A549 (cell line): Measurements from ENCODE around the gene PDE4D.

Experiments
- CBX2 ChIP-seq: fragments of 200-600 bp; sonication (generic); IDR thresholded peaks from 2 replicates; pipeline ENCODE4 v1.6.1; 2016; ENCODE audit warnings: low read depth, mild to moderate bottlenecking, borderline replicate concordance
- CTCF ChIP-seq: fragments of >200 bp; sonication (Bioruptor Twin); formaldehyde crosslinking; IDR thresholded peaks from 3 replicates; pipeline ENCODE4 v1.5.1; 2016
- EP300 ChIP-seq, 2 experiments: fragments of >200 bp; sonication (Bioruptor Twin); formaldehyde crosslinking; IDR thresholded peaks; 2 replicates in 1 of 2; 3 replicates in 1 of 2; pipeline ENCODE4 v1.6.1; 2016 to 2017
- ESRRA ChIP-seq: fragments of 150-350 bp; IDR thresholded peaks from 2 replicates; pipeline ENCODE4 v1.6.1; 2014; ENCODE audit warnings: mild to moderate bottlenecking, low read length, borderline replicate concordance
- HOXA7 ChIP-seq: fragments of 250-450 bp; sonication (Bioruptor Pico); IDR thresholded peaks from 2 replicates; pipeline ENCODE4 v1.5.0; 2020; ENCODE audit warnings: mild to moderate bottlenecking, moderate library complexity
- KDM1A ChIP-seq: fragments of 200-600 bp; sonication (generic); IDR thresholded peaks from 2 replicates; pipeline ENCODE4 v1.6.1; 2016; ENCODE audit warnings: low read depth, mild to moderate bottlenecking
- MAX ChIP-seq: IDR thresholded peaks from 2 replicates; pipeline ENCODE4 v1.6.1; 2012
- MYC ChIP-seq: IDR thresholded peaks from 2 replicates; pipeline ENCODE4 v1.6.1; 2012; ENCODE audit warnings: mild to moderate bottlenecking, inconsistent platforms, low read length, improper control_type of control experiment, borderline replicate concordance
- PHF8 ChIP-seq: fragments of 200-600 bp; sonication (generic); IDR thresholded peaks from 2 replicates; pipeline ENCODE4 v1.6.1; 2016; ENCODE audit warnings: low read depth, mild to moderate bottlenecking, antibody characterized with exemption, moderate library complexity, borderline replicate concordance
- POLR2A ChIP-seq: IDR thresholded peaks from 2 replicates; pipeline ENCODE4 v1.6.1; 2012; ENCODE audit warnings: mild to moderate bottlenecking, low read length
- RAD21 ChIP-seq, 2 experiments: fragments of >200 bp in 1 of 2; sonication (Bioruptor Twin) in 1 of 2; formaldehyde crosslinking in 1 of 2; IDR thresholded peaks in 1 of 2; conservative IDR thresholded peaks in 1 of 2; 2 replicates in 1 of 2; 3 replicates in 1 of 2; pipeline ENCODE4 v1.6.1; 2012 to 2018; ENCODE audit warnings: inconsistent platforms in 1 of 2
- RFX5 ChIP-seq: fragments of 450-650 bp; IDR thresholded peaks from 2 replicates; pipeline ENCODE4 v1.7.1; 2014; ENCODE audit warnings: antibody characterized with exemption, mild to moderate bottlenecking, moderate library complexity
- TP53 ChIP-seq: fragments of 250-450 bp; sonication (Bioruptor Pico); IDR thresholded peaks from 2 replicates; pipeline ENCODE4 v1.5.0; 2021; ENCODE audit warnings: mild to moderate bottlenecking, moderate library complexity
- ZC3H11A ChIP-seq: fragments of 450-650 bp; IDR thresholded peaks from 2 replicates; pipeline ENCODE4 v1.6.1; 2014; ENCODE audit warnings: antibody characterized with exemption, mild to moderate bottlenecking

GRCh38 chr5:59356813-59357380 lies 536.6 kb downstream of the PDE4D start:
- TF ChIP-seq MYC (no peak), CTCF (no peak), KDM1A (no peak), PHF8 (no peak), EP300 (IDR thresholded peaks at IDR 0.05) (no peak), RFX5 (no peak), CBX2 (no peak), POLR2A (no peak), RAD21 (conservative IDR thresholded peaks at IDR 0.05 in 1 of 2, IDR thresholded peaks at IDR 0.05 in 1 of 2) (no peak), MAX (peak; percentile 34), ZC3H11A (no peak), TP53 (CRISPR knock-in tag) (no peak), HOXA7 (CRISPR knock-in tag) (peak; percentile 68; the same call in 1 of the 2 replicates), ESRRA (no peak)
